HL-60 (cell line): ENCODE measurements around the gene ZNF345.

Source experiments
- DNase-seq, 2 experiments: peaks; one replicate each; pipeline ENCODE4 v3.0.0-alpha.2; 2010 to 2020; ENCODE audit warnings: low read depth in 1 of 2, low spot score in 1 of 2
- H3K27ac ChIP-seq: fragments of 250-450 bp; sonication (Bioruptor Pico); replicated peaks from 2 replicates; pipeline ENCODE4 v1.5.1; 2020; ENCODE audit warnings: mild to moderate bottlenecking, moderate library complexity
- H3K27me3 ChIP-seq: fragments of 250-450 bp; sonication (Bioruptor Pico); 2 replicates; pipeline ENCODE4 v1.5.1; 2021; ENCODE audit warnings: mild to moderate bottlenecking, moderate library complexity; ENCODE audit not compliant: insufficient read depth, poor library complexity, severe bottlenecking
- H3K4me3 ChIP-seq: replicated peaks from 2 replicates; pipeline ENCODE4 v1.5.1; 2011; ENCODE audit warnings: mild to moderate bottlenecking, control low read depth, low read length; ENCODE audit not compliant: insufficient read depth
- GABPA ChIP-seq: IDR thresholded peaks from 2 replicates; pipeline ENCODE4 v1.6.1; 2012; ENCODE audit warnings: low read depth
- POLR2AphosphoS5 ChIP-seq: IDR thresholded peaks from 2 replicates; pipeline ENCODE4 v1.6.1; 2012; ENCODE audit warnings: low read depth
- SPI1 ChIP-seq: IDR thresholded peaks from 2 replicates; pipeline ENCODE4 v1.6.1; 2012; ENCODE audit warnings: low read depth, mild to moderate bottlenecking, borderline replicate concordance
- TF ChIP-seq, protein P1 (sequence below): IDR thresholded peaks from 2 replicates; pipeline ENCODE4 v1.6.1; 2012; ENCODE audit warnings: low read depth; ENCODE audit not compliant: insufficient replicate concordance
- TF ChIP-seq, protein P2 (sequence below): IDR thresholded peaks from one replicate; pipeline ENCODE4 v1.5.1; 2011; ENCODE audit warnings: low read length, control low read depth, inconsistent platforms; ENCODE audit not compliant: insufficient read depth

ZNF345 gene

GRCh38 chr19:36847968-36848367 lies 2.7 kb upstream of the ZNF345 start:
- no peak for TF ChIP-seq GABPA
- TF ChIP-seq, protein P1, sequence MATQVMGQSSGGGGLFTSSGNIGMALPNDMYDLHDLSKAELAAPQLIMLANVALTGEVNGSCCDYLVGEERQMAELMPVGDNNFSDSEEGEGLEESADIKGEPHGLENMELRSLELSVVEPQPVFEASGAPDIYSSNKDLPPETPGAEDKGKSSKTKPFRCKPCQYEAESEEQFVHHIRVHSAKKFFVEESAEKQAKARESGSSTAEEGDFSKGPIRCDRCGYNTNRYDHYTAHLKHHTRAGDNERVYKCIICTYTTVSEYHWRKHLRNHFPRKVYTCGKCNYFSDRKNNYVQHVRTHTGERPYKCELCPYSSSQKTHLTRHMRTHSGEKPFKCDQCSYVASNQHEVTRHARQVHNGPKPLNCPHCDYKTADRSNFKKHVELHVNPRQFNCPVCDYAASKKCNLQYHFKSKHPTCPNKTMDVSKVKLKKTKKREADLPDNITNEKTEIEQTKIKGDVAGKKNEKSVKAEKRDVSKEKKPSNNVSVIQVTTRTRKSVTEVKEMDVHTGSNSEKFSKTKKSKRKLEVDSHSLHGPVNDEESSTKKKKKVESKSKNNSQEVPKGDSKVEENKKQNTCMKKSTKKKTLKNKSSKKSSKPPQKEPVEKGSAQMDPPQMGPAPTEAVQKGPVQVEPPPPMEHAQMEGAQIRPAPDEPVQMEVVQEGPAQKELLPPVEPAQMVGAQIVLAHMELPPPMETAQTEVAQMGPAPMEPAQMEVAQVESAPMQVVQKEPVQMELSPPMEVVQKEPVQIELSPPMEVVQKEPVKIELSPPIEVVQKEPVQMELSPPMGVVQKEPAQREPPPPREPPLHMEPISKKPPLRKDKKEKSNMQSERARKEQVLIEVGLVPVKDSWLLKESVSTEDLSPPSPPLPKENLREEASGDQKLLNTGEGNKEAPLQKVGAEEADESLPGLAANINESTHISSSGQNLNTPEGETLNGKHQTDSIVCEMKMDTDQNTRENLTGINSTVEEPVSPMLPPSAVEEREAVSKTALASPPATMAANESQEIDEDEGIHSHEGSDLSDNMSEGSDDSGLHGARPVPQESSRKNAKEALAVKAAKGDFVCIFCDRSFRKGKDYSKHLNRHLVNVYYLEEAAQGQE, result no peak
- no peak for TF ChIP-seq POLR2AphosphoS5
- TF ChIP-seq SPI1, result no peak
- TF ChIP-seq, protein P2, sequence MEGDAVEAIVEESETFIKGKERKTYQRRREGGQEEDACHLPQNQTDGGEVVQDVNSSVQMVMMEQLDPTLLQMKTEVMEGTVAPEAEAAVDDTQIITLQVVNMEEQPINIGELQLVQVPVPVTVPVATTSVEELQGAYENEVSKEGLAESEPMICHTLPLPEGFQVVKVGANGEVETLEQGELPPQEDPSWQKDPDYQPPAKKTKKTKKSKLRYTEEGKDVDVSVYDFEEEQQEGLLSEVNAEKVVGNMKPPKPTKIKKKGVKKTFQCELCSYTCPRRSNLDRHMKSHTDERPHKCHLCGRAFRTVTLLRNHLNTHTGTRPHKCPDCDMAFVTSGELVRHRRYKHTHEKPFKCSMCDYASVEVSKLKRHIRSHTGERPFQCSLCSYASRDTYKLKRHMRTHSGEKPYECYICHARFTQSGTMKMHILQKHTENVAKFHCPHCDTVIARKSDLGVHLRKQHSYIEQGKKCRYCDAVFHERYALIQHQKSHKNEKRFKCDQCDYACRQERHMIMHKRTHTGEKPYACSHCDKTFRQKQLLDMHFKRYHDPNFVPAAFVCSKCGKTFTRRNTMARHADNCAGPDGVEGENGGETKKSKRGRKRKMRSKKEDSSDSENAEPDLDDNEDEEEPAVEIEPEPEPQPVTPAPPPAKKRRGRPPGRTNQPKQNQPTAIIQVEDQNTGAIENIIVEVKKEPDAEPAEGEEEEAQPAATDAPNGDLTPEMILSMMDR, result no peak
- DNase-seq, result no peak
- no peaks in the 10 kb centered on the region for H3K27me3 ChIP-seq
- no peak overlapping the region for H3K27ac ChIP-seq
- no peak overlapping the region for H3K4me3 ChIP-seq

DNA sequence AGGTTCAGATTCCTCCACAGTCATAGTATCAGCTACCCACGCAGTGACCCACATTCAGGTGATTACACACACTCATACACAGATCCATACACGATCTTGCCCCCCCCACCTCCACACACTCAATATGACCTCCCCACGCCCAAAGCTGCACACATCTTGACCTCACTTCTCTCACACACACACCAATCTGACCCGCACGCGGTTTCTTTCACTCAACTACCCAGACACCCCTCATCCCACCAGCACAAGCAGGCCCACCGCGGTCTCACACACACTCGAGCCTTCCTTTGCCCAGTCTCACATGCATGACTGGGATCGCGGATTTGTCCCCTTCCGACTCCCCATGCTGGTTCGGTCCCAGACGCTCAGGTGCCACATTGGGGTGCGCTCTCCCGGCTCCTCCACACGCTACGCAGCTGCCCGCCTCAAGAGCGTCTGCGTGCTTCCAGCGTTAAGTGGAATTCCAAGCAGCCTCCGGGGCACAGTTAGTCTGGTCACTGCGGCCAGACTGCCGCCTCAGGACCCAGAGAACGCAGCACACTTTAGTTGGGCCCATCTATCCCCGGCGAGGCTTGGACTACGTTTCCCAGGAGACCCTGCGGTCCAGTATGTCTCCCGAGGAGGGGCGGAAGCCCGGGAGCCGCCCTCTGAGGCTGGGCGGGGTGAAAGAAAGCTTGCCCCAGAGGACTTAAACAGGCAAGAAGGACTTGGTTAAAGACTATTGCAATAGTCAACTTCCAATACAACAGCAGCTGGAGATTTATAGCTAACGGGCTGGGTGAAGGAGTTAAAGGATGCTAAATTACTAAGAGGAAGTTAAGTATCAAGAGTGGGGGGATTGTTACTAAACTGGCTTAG lies 746 bp upstream of the ZNF345 start:
- DNase-seq, result peak; percentile 84 to 95
- H3K27ac ChIP-seq, result peak overlapping the region; percentile 82
- H3K4me3 ChIP-seq, result peak overlapping the region; percentile 82
- H3K27me3 ChIP-seq, result no peaks in the 10 kb centered on the region
- TF ChIP-seq GABPA, result no peak; the same call in 1 of the 2 replicates
- peak; percentile 44; the same call in 1 of the 2 replicates for TF ChIP-seq SPI1
- TF ChIP-seq, protein P2, result no peak
- TF ChIP-seq POLR2AphosphoS5, result peak; percentile 35; the same call in 1 of the 2 replicates
- TF ChIP-seq, protein P1, result peak; percentile 1

- H3K27ac ChIP-seq, result no peak overlapping the region; the same call in 1 of the 2 replicates
- no peak for TF ChIP-seq SPI1
- H3K4me3 ChIP-seq, result no peak overlapping the region
- no peaks in the 10 kb centered on the region for H3K27me3 ChIP-seq
- no peak for DNase-seq
Measured at GRCh38 chr19:36851898-36852297, 1.2 kb downstream of the ZNF345 start.

- no peak for DNase-seq
- TF ChIP-seq, protein P2, result no peak
- TF ChIP-seq GABPA (no peak), POLR2AphosphoS5 (no peak), SPI1 (no peak)
- TF ChIP-seq, protein P1, result no peak
- no peak overlapping the region for H3K4me3 ChIP-seq
- H3K27ac ChIP-seq, result no peak overlapping the region
- H3K27me3 ChIP-seq, result no peaks in the 10 kb centered on the region
Measured at GRCh38 chr19:36876993-36877938, 26.6 kb downstream of the ZNF345 start.
